ENCODE measurements around the gene COL15A1.

GRCh38 chr9:99021512-99021911 lies 77.8 kb downstream of the COL15A1 start:
- no peak for TF ChIP-seq CTCF (IDR thresholded peaks at IDR 0.05)
- TF ChIP-seq POLR2A (IDR thresholded peaks at IDR 0.05): no peak

Data from Peyer's patch (tissue), 4 donors.